PC-3 (cell line): ENCODE results near the gene PID1. TPM values are rescaled to one million over a fixed set of nuclear protein-coding genes. Genes with fewer than 3 reads are reported as not detected.

Experiments used
- ATAC-seq: fragments of 200-7000 bp; cut with Tn5 transposase; 2 replicates; pipeline ENCODE4 v1.9.1; 2020; ENCODE audit warnings: mild to moderate bottlenecking, moderate library complexity
- BruUV-seq: library from RNA; stranded (reverse); fragments of 400-500 nt; replicated peaks from 2 replicates; lab custom pipeline; 2021; lab: Mats Ljungman, UMichigan
- CTCF ChIA-PET: fragments of 300-600 bp; sonication (Branson Sonifier 250); formaldehyde crosslinking; loops from one replicate; lab custom pipeline; 2022; ENCODE audit warnings: antibody characterized with exemption; lab: Charles Lee
- POLR2A ChIA-PET: fragments of 300-600 bp; sonication (Branson Sonifier 250); formaldehyde crosslinking; loops from one replicate; lab custom pipeline; 2022; ENCODE audit warnings: antibody characterized with exemption; ENCODE audit not compliant: unreplicated experiment; lab: Charles Lee
- DNase-seq: peaks from one replicate; pipeline ENCODE4 v3.0.0-alpha.2; 2015
- H2AFZ ChIP-seq: fragments of 300-600 bp; sonication (generic); 2 replicates; pipeline ENCODE4 v1.6.0; 2016; ENCODE audit warnings: antibody characterized with exemption, low read length
- H3F3A ChIP-seq: fragments of 300-600 bp; sonication (generic); one replicate; pipeline ENCODE4 v1.6.0; 2017; ENCODE audit warnings: antibody characterized with exemption, low read length, control low read depth, mild to moderate bottlenecking; ENCODE audit not compliant: unreplicated experiment
- H3K27ac ChIP-seq: fragments of 300-600 bp; sonication (generic); 2 replicates; pipeline ENCODE4 v1.5.1; 2016; ENCODE audit warnings: mild to moderate bottlenecking, low read length
- H3K27me3 ChIP-seq: fragments of 300-600 bp; sonication (generic); 2 replicates; pipeline ENCODE4 v1.6.1; 2016; ENCODE audit warnings: low read length, mixed read lengths
- H3K36me3 ChIP-seq: fragments of 300-600 bp; sonication (generic); 2 replicates; pipeline ENCODE4 v1.6.1; 2016; ENCODE audit warnings: low read depth, mixed run types, low read length, mixed read lengths
- H3K4me1 ChIP-seq: fragments of 300-600 bp; sonication (generic); 2 replicates; pipeline ENCODE4 v1.5.1; 2016; ENCODE audit warnings: low read length; ENCODE audit not compliant: insufficient read depth
- H3K4me2 ChIP-seq: fragments of 300-600 bp; sonication (generic); 2 replicates; pipeline ENCODE4 v1.6.0; 2016; ENCODE audit warnings: low read length
- H3K4me3 ChIP-seq: fragments of 300-600 bp; sonication (generic); 2 replicates; pipeline ENCODE4 v1.5.1; 2016; ENCODE audit warnings: mild to moderate bottlenecking, low read length, mixed read lengths
- H3K79me2 ChIP-seq: fragments of 300-600 bp; sonication (generic); 2 replicates; pipeline ENCODE4 v1.6.1; 2017; ENCODE audit warnings: low read length, mixed read lengths
- H3K9ac ChIP-seq: fragments of 300-600 bp; sonication (generic); 2 replicates; pipeline ENCODE4 v1.6.0; 2016; ENCODE audit warnings: mild to moderate bottlenecking, low read length
- H3K9me2 ChIP-seq: fragments of 300-600 bp; sonication (generic); replicated peaks from 2 replicates; pipeline ENCODE4 v1.6.1; 2016; ENCODE audit warnings: mixed run types, low read length, mixed read lengths
- H3K9me3 ChIP-seq: fragments of 300-600 bp; sonication (generic); 2 replicates; pipeline ENCODE4 v1.6.1; 2016; ENCODE audit warnings: low read length, mixed read lengths
- H4K20me1 ChIP-seq: fragments of 300-600 bp; sonication (generic); 2 replicates; pipeline ENCODE4 v1.6.1; 2016; ENCODE audit warnings: low read length, mixed read lengths
- CTCF ChIP-seq: fragments of 300-600 bp; sonication (generic); conservative IDR thresholded peaks from 2 replicates; pipeline ENCODE4 v1.5.1; 2017; ENCODE audit warnings: antibody characterized with exemption, low read depth, mild to moderate bottlenecking, low read length
- EZH2 ChIP-seq: fragments of 300-600 bp; sonication (generic); IDR thresholded peaks from one replicate; pipeline ENCODE4 v1.6.1; 2017; ENCODE audit warnings: antibody characterized with exemption, mild to moderate bottlenecking, low read length; ENCODE audit not compliant: unreplicated experiment
- EZH2phosphoT487 ChIP-seq: fragments of 300-600 bp; sonication (generic); IDR thresholded peaks from 2 replicates; pipeline ENCODE4 v1.6.1; 2018; ENCODE audit warnings: mild to moderate bottlenecking, antibody characterized with exemption, low read length, borderline replicate concordance
- intact Hi-C: fragments of 100-400 bp; cut with micrococcal nuclease; formaldehyde crosslinking; loops from 2 replicates; pipeline ENCODE4 v1.9.0; 2023
- total RNA-seq: library from RNA; depleted of rRNA; stranded (reverse); fragments of >200 nt; gene quantifications from 2 replicates; pipeline ENCODE4 v1.2.3, GENCODE V29; 2014

PID1 gene
- total RNA-seq, 1 experiment from 2014 or later, result 0.84 TPM

- no peak for DNase-seq
- intact Hi-C loops, result no loop called here
- no peak overlapping the region for H3K27ac ChIP-seq
- ChIA-PET CTCF (interaction anchor here (0.5 kb wide), 1 partner anchor 590 kb away, joined by 3 read pairs; no protein-coding TSS in a partner anchor), POLR2A (no interaction called here)
- no peak overlapping the region for H3K4me3 ChIP-seq
- BruUV-seq, result no TSS peak
- no peaks in the 10 kb centered on the region for H4K20me1 ChIP-seq
- no peak overlapping the region for H2AFZ ChIP-seq
- no peaks in the 10 kb centered on the region for H3K9me2 ChIP-seq
- no peaks in the 10 kb centered on the region for H3K27me3 ChIP-seq
- no peaks in the 10 kb centered on the region for H3K36me3 ChIP-seq
- no peak overlapping the region for H3K4me2 ChIP-seq
- no peaks in the 10 kb centered on the region for H3K4me1 ChIP-seq
- TF ChIP-seq EZH2phosphoT487, result no peak
- TF ChIP-seq CTCF, result no peak
- no peak for TF ChIP-seq EZH2
- H3K9ac ChIP-seq, result no peak overlapping the region
- no peak for ATAC-seq
- no peaks in the 10 kb centered on the region for H3K79me2 ChIP-seq
- no peaks in the 10 kb centered on the region for H3K9me3 ChIP-seq
- no peaks in the 10 kb centered on the region for H3F3A ChIP-seq
Measured at GRCh38 chr2:229252280-229252679, 18.8 kb downstream of the PID1 start.

GRCh38 chr2:229249536-229249935 lies 21.6 kb downstream of the PID1 start:
- intact Hi-C loops, result no loop called here
- H3K27ac ChIP-seq, result no peak overlapping the region
- no TSS peak for BruUV-seq
- ChIA-PET CTCF (no interaction called here), POLR2A (no interaction called here)
- no peaks in the 10 kb centered on the region for H3K9me2 ChIP-seq
- H3K79me2 ChIP-seq, result no peaks in the 10 kb centered on the region
- H3F3A ChIP-seq, result no peaks in the 10 kb centered on the region
- H3K27me3 ChIP-seq, result no peaks in the 10 kb centered on the region
- ATAC-seq, result no peak
- no peaks in the 10 kb centered on the region for H3K9me3 ChIP-seq
- H3K4me2 ChIP-seq, result no peak overlapping the region
- H3K9ac ChIP-seq, result no peak overlapping the region
- no peak for TF ChIP-seq EZH2
- no peak for TF ChIP-seq CTCF
- TF ChIP-seq EZH2phosphoT487, result no peak
- H3K4me1 ChIP-seq, result no peaks in the 10 kb centered on the region
- no peaks in the 10 kb centered on the region for H3K36me3 ChIP-seq
- H3K4me3 ChIP-seq, result no peak overlapping the region
- no peak overlapping the region for H2AFZ ChIP-seq
- H4K20me1 ChIP-seq, result no peaks in the 10 kb centered on the region
- DNase-seq, result no peak

GRCh38 chr2:229246334-229246733 lies 24.8 kb downstream of the PID1 start:
- ATAC-seq (no peak), DNase-seq (no peak)
- H3K27ac ChIP-seq, result no peak overlapping the region
- H4K20me1 ChIP-seq, result no peaks in the 10 kb centered on the region
- no peaks in the 10 kb centered on the region for H3K27me3 ChIP-seq
- 0 out of 2 replicates have a peak, but pooled peaks cover 3% of the 10 kb centered on the region for H3K9me3 ChIP-seq
- ChIA-PET CTCF (no interaction called here), POLR2A (no interaction called here)
- H3K4me1 ChIP-seq, result no peaks in the 10 kb centered on the region
- H3K9me2 ChIP-seq, result no peaks in the 10 kb centered on the region
- H3F3A ChIP-seq, result no peaks in the 10 kb centered on the region
- H3K36me3 ChIP-seq, result no peaks in the 10 kb centered on the region
- no TSS peak for BruUV-seq
- no peak overlapping the region for H3K4me2 ChIP-seq
- intact Hi-C loops, result no loop called here
- no peak overlapping the region for H3K4me3 ChIP-seq
- TF ChIP-seq EZH2phosphoT487 (no peak), EZH2 (no peak)
- no peak overlapping the region for H3K9ac ChIP-seq
- no peak overlapping the region for H2AFZ ChIP-seq
- no peaks in the 10 kb centered on the region for H3K79me2 ChIP-seq
